ENCODE results near the gene SIX2. TPM values are rescaled to one million over a fixed set of nuclear protein-coding genes. Genes with fewer than 3 reads are reported as not detected.

Gene SIX2
- total RNA-seq, 2 experiments from 2014 or later, result not detected

DNA sequence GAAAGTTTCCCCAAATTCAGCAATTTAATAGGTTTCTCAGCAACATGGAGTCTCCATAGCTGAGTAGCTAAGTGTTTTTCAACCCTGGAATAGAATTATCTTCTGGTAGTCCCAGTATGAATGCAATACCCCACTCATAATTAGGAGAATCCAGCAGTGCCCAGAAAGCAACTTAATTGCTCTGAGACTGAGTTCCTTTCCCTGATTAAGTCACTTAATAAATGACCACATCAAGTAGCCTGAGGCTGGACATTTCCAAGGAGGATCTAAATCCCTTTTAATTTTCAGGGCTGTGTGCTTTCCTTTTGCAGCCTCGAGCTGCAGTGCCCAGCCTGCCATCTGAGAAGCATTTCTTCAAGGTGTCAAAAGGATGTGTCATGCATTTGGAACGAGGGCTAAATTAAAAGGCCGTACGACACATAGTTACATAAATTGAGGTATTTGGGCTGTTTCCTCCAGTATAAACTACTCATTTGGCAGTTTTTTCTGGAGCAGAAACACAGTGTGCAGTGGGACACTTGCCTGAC lies 17.7 kb upstream of the SIX2 start:
- intact Hi-C loops (cut with micrococcal nuclease; ENCODE audit: unreplicated experiment), result loop anchor here (5.0 kb wide), 1 partner anchor 470 kb away; no protein-coding TSS in a partner anchor
- Histone ChIP-seq H3K4me3 (ENCODE audit: low read depth, low read length, poor library complexity, severe bottlenecking) (no peak overlapping the region), H3K36me3 (ENCODE audit: insufficient read depth, low read length) (no peaks in the 10 kb centered on the region), H3K4me2 (ENCODE audit: low read length) (no peak overlapping the region), H4K20me1 (ENCODE audit: insufficient read depth, low read length) (no peaks in the 10 kb centered on the region), H3K4me1 (ENCODE audit: insufficient read depth, low read length, poor library complexity, severe bottlenecking) (peaks cover 12% of the 10 kb centered on the region), H2AFZ (ENCODE audit: low read length) (no peak overlapping the region), H3K27ac (ENCODE audit: low read depth, low read length, poor library complexity, severe bottlenecking) (no peak overlapping the region), H3K9me2 (ENCODE audit: insufficient read depth, low read length) (no peaks in the 10 kb centered on the region), H3K9me3 (ENCODE audit: low read length) (no peaks in the 10 kb centered on the region), H3K79me2 (ENCODE audit: insufficient read depth, low read depth, low read length) (no peaks in the 10 kb centered on the region)
- BruUV-seq (replicated peaks), result no TSS peak
- ChIA-PET CTCF (ENCODE audit: unreplicated experiment) (no interaction called here), POLR2A (interaction anchor here (0.6 kb wide), 1 partner anchor 39 kb away, joined by 3 read pairs; no protein-coding TSS in a partner anchor)
- no peak for DNase-seq (ENCODE audit: low spot score)
- TF ChIP-seq EZH2phosphoT487 (IDR thresholded peaks at IDR 0.05; ENCODE audit: borderline replicate concordance, low read depth, low read length), result no peak
- TF ChIP-seq, protein P1, sequence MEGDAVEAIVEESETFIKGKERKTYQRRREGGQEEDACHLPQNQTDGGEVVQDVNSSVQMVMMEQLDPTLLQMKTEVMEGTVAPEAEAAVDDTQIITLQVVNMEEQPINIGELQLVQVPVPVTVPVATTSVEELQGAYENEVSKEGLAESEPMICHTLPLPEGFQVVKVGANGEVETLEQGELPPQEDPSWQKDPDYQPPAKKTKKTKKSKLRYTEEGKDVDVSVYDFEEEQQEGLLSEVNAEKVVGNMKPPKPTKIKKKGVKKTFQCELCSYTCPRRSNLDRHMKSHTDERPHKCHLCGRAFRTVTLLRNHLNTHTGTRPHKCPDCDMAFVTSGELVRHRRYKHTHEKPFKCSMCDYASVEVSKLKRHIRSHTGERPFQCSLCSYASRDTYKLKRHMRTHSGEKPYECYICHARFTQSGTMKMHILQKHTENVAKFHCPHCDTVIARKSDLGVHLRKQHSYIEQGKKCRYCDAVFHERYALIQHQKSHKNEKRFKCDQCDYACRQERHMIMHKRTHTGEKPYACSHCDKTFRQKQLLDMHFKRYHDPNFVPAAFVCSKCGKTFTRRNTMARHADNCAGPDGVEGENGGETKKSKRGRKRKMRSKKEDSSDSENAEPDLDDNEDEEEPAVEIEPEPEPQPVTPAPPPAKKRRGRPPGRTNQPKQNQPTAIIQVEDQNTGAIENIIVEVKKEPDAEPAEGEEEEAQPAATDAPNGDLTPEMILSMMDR (conservative IDR thresholded peaks at IDR 0.05; ENCODE audit: low read length), result no peak

DNA sequence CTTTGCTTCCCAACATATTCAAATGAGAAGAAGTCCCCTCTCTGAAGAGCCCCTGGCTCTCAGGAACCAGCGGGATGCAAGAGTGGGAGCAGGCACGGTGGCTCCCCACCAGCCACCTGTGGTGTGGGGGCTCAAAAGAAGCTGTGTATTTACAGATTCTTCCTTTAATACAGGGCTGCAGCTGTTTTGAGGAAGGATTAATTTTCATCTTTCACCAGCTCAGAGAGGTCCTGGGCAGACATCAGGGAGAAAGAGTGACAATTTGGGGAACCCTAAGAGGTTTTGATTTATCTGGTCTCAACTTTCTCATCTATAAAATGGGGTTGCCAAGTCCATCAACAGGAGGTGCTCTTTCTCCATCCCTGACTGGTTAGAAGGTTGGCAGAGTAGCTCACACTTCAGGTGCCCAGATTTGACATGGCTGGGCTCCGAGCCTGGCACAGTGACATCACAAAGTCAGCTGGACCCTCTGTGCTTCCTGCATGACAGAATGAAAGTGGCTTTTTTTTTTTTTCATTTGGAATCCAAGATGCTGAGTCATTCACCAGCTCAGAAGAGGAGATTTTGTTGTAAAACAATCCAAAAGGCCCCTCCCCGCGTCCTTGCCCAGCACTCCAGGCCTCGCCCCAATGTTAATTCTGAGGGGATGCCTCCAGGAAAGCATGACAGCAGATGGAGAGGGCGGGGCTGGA lies 15.5 kb upstream of the SIX2 start:
- Histone ChIP-seq H3K79me2 (ENCODE audit: insufficient read depth, low read depth, low read length) (no peaks in the 10 kb centered on the region), H3K4me3 (ENCODE audit: low read depth, low read length, poor library complexity, severe bottlenecking) (no peak overlapping the region), H4K20me1 (ENCODE audit: insufficient read depth, low read length) (no peaks in the 10 kb centered on the region), H3K4me1 (ENCODE audit: insufficient read depth, low read length, poor library complexity, severe bottlenecking) (peaks cover 12% of the 10 kb centered on the region), H3K4me2 (ENCODE audit: low read length) (0 out of 2 replicates have a peak overlapping the region, but pooled peaks have one; percentile 4), H3K9me2 (ENCODE audit: insufficient read depth, low read length) (no peaks in the 10 kb centered on the region), H3K36me3 (ENCODE audit: insufficient read depth, low read length) (no peaks in the 10 kb centered on the region), H2AFZ (ENCODE audit: low read length) (peak overlapping the region; percentile 45; the same call in 1 of the 2 replicates), H3K27ac (ENCODE audit: low read depth, low read length, poor library complexity, severe bottlenecking) (no peak overlapping the region), H3K9me3 (ENCODE audit: low read length) (no peaks in the 10 kb centered on the region)
- no TSS peak for BruUV-seq (replicated peaks)
- TF ChIP-seq, protein P1 (conservative IDR thresholded peaks at IDR 0.05; ENCODE audit: low read length), result peak; percentile 67
- TF ChIP-seq EZH2phosphoT487 (IDR thresholded peaks at IDR 0.05; ENCODE audit: borderline replicate concordance, low read depth, low read length), result no peak
- intact Hi-C loops (cut with micrococcal nuclease; ENCODE audit: unreplicated experiment), result loop anchor here (5.0 kb wide), 1 partner anchor 473 kb away; no protein-coding TSS in a partner anchor
- POLR2A ChIA-PET, result interaction anchor here (0.7 to 1.2 kb wide), 2 partner anchors 311 to 469 kb away, joined by 3 to 4 read pairs; no protein-coding TSS in a partner anchor
- CTCF ChIA-PET (ENCODE audit: unreplicated experiment), result interaction anchor here (0.9 kb wide), 1 partner anchor 200 kb away, joined by 3 read pairs; no protein-coding TSS in a partner anchor
- peak; percentile 47 for DNase-seq (ENCODE audit: low spot score)
